Mesodermal cell (in vitro differentiated cells): ENCODE results near the gene SHROOM1.

Experiments used
- H3K27ac ChIP-seq: 2 replicates; pipeline ENCODE4 v1.7.0; 2013; ENCODE audit warnings: mild to moderate bottlenecking, low read depth, low read length, moderate library complexity; ENCODE audit not compliant: severe bottlenecking
- H3K36me3 ChIP-seq: 2 replicates; pipeline ENCODE4 v1.7.1; 2013; ENCODE audit warnings: mild to moderate bottlenecking, low read length, moderate library complexity; ENCODE audit not compliant: control insufficient read depth, insufficient read depth
- H3K4me1 ChIP-seq: one replicate; pipeline ENCODE4 v1.7.1; 2013; ENCODE audit warnings: mild to moderate bottlenecking, low read length; ENCODE audit not compliant: insufficient read depth, control insufficient read depth, poor library complexity, severe bottlenecking
- H3K4me3 ChIP-seq: 2 replicates; pipeline ENCODE4 v1.7.0; 2013; ENCODE audit warnings: low read length, control low read depth, mild to moderate bottlenecking; ENCODE audit not compliant: insufficient read depth, poor library complexity, severe bottlenecking; ENCODE audit errors: extremely low read depth
- H3K9me3 ChIP-seq: 2 replicates; pipeline ENCODE4 v1.7.1; 2013; ENCODE audit warnings: mild to moderate bottlenecking, low read length, moderate library complexity; ENCODE audit not compliant: control insufficient read depth
- WGBS, 2 experiments: methylation state at CpG; one replicate each; pipeline ENCODE4 v1.1.5; 2013; ENCODE audit warnings: missing lambda C conversion rate in 2 of 2; ENCODE audit not compliant: insufficient coverage in 2 of 2; 5-methylcytosine and 5-hydroxymethylcytosine counted together

SHROOM1 gene

DNA sequence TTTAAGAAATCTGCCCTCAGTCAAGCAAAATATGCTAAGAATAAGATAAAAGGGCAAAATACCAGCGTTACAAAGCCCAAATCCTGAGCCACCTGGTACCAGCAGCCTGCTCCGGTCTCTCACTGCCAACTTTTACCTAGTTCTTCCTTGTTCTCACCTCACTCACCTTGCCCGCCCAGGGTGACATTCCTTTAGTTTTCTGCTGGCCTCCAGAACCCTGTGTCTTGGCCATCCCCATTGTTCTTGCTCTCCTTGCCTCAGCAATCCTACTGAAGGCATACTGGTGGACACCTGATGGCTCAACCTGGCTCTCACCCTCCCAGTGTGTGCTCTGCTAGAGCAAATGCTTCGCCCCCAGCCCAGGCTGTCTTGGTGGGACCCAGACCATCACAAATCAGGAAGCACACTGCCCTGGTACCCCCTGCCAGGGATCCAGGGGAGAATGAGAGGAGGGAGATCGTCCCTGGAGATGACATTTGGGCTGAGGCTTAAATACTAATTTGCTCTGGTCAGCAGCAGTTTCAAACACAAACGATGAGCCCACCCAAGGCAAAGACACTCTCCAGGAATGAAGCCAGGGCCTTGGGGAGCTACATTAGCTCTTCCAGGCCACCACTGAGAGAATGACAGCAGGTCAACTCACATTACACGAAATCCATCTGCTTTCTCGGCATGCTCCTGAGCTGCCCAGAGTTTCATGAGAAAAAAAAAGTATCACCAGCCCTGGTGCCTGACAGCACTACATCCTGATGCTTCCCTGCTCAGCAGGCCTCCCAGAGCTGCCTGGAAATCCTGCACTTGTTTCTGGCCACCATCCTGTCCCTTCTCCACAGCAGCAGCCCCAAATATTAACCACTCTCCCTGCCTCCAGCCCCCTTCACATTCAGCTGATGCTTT, 41.2 kb downstream of the SHROOM1 start:
- Histone ChIP-seq H3K4me1 (peaks cover 12% of the 10 kb centered on the region), H3K27ac (peak overlapping the region; percentile 26), H3K36me3 (no peaks in the 10 kb centered on the region), H3K9me3 (no peaks in the 10 kb centered on the region), H3K4me3 (no peak overlapping the region)
- 78 to 84% methylated on average over 7 of the region's 8 CpGs for WGBS, 2 experiments

DNA sequence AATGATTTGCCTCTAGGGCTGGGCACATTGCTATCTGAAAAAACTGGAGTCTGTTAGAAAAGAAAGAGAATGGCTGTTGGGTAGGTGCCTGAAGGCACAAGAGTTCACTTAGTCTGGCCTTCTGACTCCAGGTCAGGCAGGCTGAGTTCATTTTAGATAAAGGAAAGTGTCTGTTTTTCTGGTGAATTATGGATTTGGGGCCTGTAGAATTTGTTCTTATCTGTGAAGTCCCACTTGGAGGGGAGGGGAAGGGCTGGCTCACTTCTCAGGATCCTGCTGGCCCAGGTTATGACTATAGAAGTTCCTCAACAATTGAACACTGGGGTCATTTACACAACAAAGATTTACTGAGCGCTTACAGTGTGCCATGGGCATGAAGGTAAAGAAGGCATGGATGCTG, 41.9 kb downstream of the SHROOM1 start:
- WGBS, 2 experiments, result 100% methylated on average over 1 of the region's 1 CpG; no CpG with 5 or more reads in 1 of the 2 experiments
- Histone ChIP-seq H3K27ac (no peak overlapping the region), H3K9me3 (no peaks in the 10 kb centered on the region)

DNA sequence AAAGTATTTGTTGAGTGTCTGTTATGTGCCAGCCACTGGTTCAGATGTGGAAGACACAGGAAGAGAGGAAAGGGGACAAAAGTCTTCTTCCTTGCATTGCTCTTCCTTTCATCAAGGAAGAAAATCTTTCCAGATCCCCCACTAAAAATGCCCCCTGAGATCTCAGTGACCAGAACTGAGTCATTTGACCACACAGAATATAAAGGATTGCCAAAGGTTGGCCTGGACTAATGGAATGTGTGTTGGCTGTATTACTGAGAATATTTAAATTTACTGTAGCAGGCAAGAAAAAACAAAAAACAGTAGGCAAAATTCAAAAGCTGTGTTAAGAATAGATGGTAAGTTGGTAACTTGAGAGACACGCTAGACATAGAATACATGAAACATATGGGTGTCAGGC, 43.4 kb downstream of the SHROOM1 start:
- peaks cover 21% of the 10 kb centered on the region for H3K4me1 ChIP-seq
- H3K9me3 ChIP-seq, result no peaks in the 10 kb centered on the region
- no peak overlapping the region for H3K4me3 ChIP-seq
- 90 to 100% methylated on average over 1 of the region's 1 CpG for WGBS, 2 experiments
- no peak overlapping the region for H3K27ac ChIP-seq
- no peaks in the 10 kb centered on the region for H3K36me3 ChIP-seq

More for the DNA sequence above, 41.9 kb downstream of the SHROOM1 start:
- Histone ChIP-seq H3K4me1 (peaks cover 13% of the 10 kb centered on the region), H3K36me3 (no peaks in the 10 kb centered on the region), H3K4me3 (no peak overlapping the region)

DNA sequence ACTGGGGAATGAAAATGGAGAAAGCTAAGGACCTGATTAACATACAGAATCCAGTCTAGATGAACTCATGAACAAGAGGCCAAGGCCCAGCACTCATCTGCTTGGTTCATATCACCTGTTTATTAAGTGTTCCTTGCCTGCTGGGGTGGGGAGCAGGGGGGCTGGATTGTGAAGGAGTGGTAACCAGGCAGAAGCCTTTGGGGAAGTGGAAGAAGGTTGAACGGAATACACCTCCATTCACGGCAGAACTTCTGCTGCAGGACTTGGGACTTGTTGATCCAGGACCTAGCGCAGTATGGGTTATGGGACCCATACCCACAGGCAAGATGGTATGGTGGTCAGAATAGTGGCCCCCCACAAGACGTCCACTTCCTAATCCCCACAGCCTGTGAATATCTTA, 44.6 kb downstream of the SHROOM1 start:
- Histone ChIP-seq H3K4me1 (peaks cover 25% of the 10 kb centered on the region), H3K36me3 (no peaks in the 10 kb centered on the region), H3K27ac (no peak overlapping the region), H3K9me3 (no peaks in the 10 kb centered on the region), H3K4me3 (no peak overlapping the region)
- WGBS, 2 experiments, result 94 to 100% methylated on average over 2 of the region's 4 CpGs

DNA sequence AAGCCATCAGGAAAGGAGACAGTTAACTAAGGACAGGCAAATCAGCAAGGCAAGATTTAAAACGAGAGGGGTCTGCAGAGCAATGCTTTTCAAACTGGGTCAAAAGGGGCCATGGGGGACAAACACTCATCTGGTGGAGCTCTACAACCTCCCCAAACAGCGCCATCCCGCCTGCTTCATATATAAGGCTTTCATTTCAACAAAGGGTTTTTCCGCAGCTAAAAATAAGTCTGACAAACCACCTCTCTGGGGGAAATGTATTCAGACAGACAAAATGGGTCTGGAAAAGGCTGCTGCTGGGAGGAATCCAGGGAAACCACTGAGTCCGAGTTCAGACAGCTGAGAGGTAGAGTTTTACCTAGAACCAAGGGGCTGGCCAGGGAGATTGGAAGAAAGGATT, 45.1 kb downstream of the SHROOM1 start:
- H3K36me3 ChIP-seq, result no peaks in the 10 kb centered on the region
- 55 to 95% methylated on average over 2 to 4 of the region's 5 CpGs for WGBS, 2 experiments
- no peak overlapping the region for H3K4me3 ChIP-seq
- peaks cover 25% of the 10 kb centered on the region for H3K4me1 ChIP-seq
- no peak overlapping the region for H3K27ac ChIP-seq
- H3K9me3 ChIP-seq, result no peaks in the 10 kb centered on the region

DNA sequence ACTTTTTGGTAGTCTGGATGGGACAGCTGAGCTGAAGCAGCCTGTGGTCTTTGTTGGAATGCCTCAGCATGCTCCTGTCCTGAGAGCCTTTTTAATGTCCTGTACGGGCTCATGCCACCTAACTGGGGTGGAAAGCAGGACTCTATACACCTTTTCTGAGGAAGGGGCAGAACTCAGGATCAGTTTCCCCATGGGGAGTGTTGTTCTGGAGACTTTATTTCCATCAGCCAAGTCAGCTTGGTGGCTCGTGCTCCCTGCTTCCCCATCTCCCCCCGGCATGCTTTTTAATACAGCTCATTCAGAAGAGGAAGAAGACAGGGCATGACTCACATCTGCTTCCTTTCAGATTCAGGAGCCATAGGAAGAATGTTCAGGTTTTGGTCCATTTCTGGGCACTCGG, 48.3 kb downstream of the SHROOM1 start:
- Histone ChIP-seq H3K27ac (no peak overlapping the region), H3K9me3 (no peaks in the 10 kb centered on the region), H3K4me3 (no peak overlapping the region), H3K36me3 (no peaks in the 10 kb centered on the region), H3K4me1 (peaks cover 23% of the 10 kb centered on the region)
- WGBS, 2 experiments, result 57 to 82% methylated on average over 2 to 4 of the region's 4 CpGs

DNA sequence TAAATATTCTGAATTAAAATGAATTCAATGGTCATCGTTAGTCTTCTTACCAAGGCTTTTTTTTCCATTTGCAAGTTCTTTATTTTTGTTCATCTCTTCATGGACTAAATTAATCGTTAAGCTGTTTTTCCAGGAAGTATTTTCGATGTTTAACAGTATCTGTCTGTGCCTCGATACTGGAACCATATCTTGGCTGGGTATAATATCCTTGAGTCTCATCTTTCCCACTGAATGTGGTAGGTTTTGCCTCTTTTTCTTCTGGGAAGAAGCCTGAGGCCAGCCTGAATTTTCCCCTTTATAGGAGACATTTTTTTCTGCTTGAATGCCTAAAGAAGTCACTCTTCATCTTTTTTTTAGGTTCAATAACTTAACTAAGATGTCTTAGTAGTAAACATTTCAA, 49.4 kb downstream of the SHROOM1 start:
- 94 to 100% methylated on average over 2 to 3 of the region's 4 CpGs for WGBS, 2 experiments
- no peaks in the 10 kb centered on the region for H3K36me3 ChIP-seq
- no peaks in the 10 kb centered on the region for H3K9me3 ChIP-seq
- peaks cover 23% of the 10 kb centered on the region for H3K4me1 ChIP-seq
- H3K4me3 ChIP-seq, result no peak overlapping the region
- H3K27ac ChIP-seq, result no peak overlapping the region

DNA sequence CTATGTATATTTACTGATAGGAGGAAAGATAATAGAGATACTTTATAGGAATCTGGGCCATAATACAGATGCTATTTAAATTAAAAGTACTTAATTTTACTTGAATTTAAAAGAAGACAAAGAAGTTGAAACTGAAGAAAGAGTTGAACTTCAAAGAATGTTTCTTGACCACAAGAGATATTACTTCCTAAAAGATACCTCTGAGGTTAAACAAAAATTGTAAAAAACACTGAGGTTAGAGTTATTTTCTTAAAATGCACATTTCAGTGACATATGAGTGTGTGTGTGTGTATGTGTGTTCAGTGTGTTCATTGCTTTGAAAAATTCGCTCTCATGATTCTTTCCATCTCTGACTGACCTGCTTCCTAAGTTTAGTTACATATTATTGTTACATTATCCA, 49.9 kb downstream of the SHROOM1 start:
- Histone ChIP-seq H3K4me1 (peaks cover 24% of the 10 kb centered on the region), H3K36me3 (no peaks in the 10 kb centered on the region), H3K27ac (no peak overlapping the region), H3K4me3 (no peak overlapping the region), H3K9me3 (no peaks in the 10 kb centered on the region)
- no CpG with 5 or more reads among the region's 1 CpG for WGBS, 2 experiments

DNA sequence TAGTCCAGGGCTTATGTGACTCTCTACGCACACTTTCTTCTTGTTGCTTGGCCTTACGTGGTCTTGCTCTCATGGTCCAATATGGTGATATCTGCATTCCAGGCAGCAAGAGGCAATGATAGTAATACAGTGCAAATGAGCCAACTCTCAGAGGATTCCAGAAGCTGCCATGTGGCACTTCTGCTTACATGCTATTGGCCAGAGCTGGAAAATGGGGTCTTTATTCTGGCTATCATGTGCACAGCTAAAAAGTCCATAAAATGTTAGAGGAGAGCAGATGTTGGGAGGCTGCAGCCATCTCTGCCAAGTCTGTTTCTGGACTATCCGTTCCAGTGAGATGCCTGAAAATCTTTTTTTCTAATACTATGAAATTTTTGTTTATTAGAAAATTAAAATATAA, 50.5 kb downstream of the SHROOM1 start:
- no peak overlapping the region for H3K27ac ChIP-seq
- H3K9me3 ChIP-seq, result no peaks in the 10 kb centered on the region
- H3K4me3 ChIP-seq, result no peak overlapping the region
- WGBS, 2 experiments, result 93 to 94% methylated on average over 2 of the region's 3 CpGs
- no peaks in the 10 kb centered on the region for H3K36me3 ChIP-seq
- peaks cover 20% of the 10 kb centered on the region for H3K4me1 ChIP-seq

DNA sequence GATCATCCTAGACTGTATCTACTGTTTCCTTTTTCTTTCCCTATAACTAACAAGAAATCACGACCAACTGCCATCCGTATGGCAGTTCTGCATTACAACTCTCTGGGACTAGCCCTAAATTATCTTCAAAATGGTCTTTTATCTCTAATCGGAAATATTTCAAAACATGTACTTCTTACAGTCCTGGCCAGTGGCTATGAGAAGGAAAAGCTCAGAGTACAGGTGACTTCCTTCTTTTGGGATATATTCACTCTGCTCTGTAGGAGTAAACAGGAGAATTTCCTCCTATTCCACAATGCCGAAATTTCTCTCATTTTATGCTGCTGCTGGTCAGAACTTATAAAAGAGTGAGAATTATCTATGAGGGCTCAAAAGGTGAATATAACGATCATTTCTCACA, 51.6 kb downstream of the SHROOM1 start:
- Histone ChIP-seq H3K4me3 (no peak overlapping the region), H3K36me3 (no peaks in the 10 kb centered on the region), H3K27ac (no peak overlapping the region), H3K4me1 (peaks cover 20% of the 10 kb centered on the region), H3K9me3 (no peaks in the 10 kb centered on the region)
- WGBS, 2 experiments, result 89 to 100% methylated on average over 3 to 4 of the region's 5 CpGs

DNA sequence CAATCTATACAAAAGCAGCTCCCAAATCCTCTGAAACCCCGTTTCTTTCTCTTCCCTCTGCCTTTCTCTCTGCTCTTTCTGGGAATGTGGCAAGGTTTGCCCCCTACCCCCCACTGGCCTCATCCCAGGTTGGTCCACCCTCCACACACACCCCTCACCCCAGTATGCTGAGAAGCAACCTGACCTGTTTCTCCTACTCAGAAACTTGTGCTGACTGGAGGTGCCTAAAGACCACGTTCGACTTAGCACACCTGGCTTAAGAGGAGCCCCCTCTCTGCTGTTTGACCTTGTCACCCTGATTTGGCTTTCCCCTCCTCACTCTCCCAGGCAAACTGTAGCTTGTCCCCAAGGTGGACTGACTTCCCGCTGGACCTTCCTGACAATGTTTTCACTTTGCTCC, 52.3 kb downstream of the SHROOM1 start:
- H3K4me3 ChIP-seq, result no peak overlapping the region
- H3K27ac ChIP-seq, result no peak overlapping the region
- H3K9me3 ChIP-seq, result no peaks in the 10 kb centered on the region
- no peaks in the 10 kb centered on the region for H3K36me3 ChIP-seq
- 81 to 87% methylated on average over 3 of the region's 4 CpGs for WGBS, 2 experiments
- peaks cover 16% of the 10 kb centered on the region for H3K4me1 ChIP-seq
